CD4-positive, alpha-beta T cell (primary cell): ENCODE data around the gene CMKLR1. TPM values are rescaled to one million over a fixed set of nuclear protein-coding genes. Genes with fewer than 3 reads are reported as not detected.

Experiments used
- ATAC-seq: fragments of 200-7000 bp; cut with Tn5 transposase; one replicate; pipeline ENCODE4 v1.10.0; 2022; ENCODE audit warnings: mild to moderate bottlenecking; ENCODE audit not compliant: poor library complexity
- CTCF ChIA-PET: fragments of 350-600 bp; sonication (Branson Sonifier 250); formaldehyde crosslinking; loops from one replicate; lab custom pipeline; 2021; ENCODE audit warnings: antibody characterized with exemption, inconsistent platforms; lab: Charles Lee
- POLR2A ChIA-PET: fragments of 350-600 bp; sonication (Branson Sonifier 250); formaldehyde crosslinking; loops from one replicate; lab custom pipeline; 2021; ENCODE audit warnings: antibody characterized with exemption, inconsistent platforms; lab: Charles Lee
- DNase-seq, 14 experiments: peaks; one replicate each; pipeline ENCODE4 v3.0.0-alpha.2; 2013 to 2020; ENCODE audit warnings: mixed read lengths in 2 of 14
- H3K27ac ChIP-seq, 2 donors: one replicate each; pipeline versions ENCODE4 v1.5.1 to v1.7.0; 2013; ENCODE audit warnings: low read length in 2 of 2, low read depth in 1 of 2, mild to moderate bottlenecking in 1 of 2
- H3K27me3 ChIP-seq, 2 experiments: 1 replicate in 1 of 2; 2 replicates in 1 of 2; pipeline versions ENCODE4 v1.6.1 to v1.7.0; 2013; ENCODE audit warnings: low read length in 2 of 2, control low read depth in 1 of 2, mild to moderate bottlenecking in 1 of 2, moderate library complexity in 1 of 2; ENCODE audit not compliant: insufficient read depth in 2 of 2, control insufficient read depth in 1 of 2
- H3K36me3 ChIP-seq: one replicate; pipeline ENCODE4 v1.6.1; 2013; ENCODE audit warnings: low read length, control low read depth; ENCODE audit not compliant: insufficient read depth
- H3K4me1 ChIP-seq: one replicate; pipeline ENCODE4 v1.6.1; 2013; ENCODE audit warnings: low read length, control low read depth; ENCODE audit not compliant: insufficient read depth
- H3K4me3 ChIP-seq: one replicate; pipeline ENCODE4 v1.5.1; 2013; ENCODE audit warnings: mild to moderate bottlenecking, low read length, moderate library complexity
- H3K9me3 ChIP-seq, 2 experiments: 1 replicate in 1 of 2; 2 replicates in 1 of 2; pipeline versions ENCODE4 v1.6.1 to v1.7.0; 2013; ENCODE audit warnings: low read length in 2 of 2, mild to moderate bottlenecking in 2 of 2, control low read depth in 1 of 2, moderate library complexity in 1 of 2; ENCODE audit not compliant: control insufficient read depth in 1 of 2, insufficient read depth in 1 of 2
- H3K27ac Mint-ChIP-seq: one replicate; pipeline ENCODE4 v1.8.0; 2020; ENCODE audit warnings: mixed read lengths
- H3K27me3 Mint-ChIP-seq: one replicate; pipeline ENCODE4 v1.8.0; 2021; ENCODE audit warnings: mixed read lengths
- H3K36me3 Mint-ChIP-seq: one replicate; pipeline ENCODE4 v1.8.0; 2021; ENCODE audit warnings: low read depth, mixed read lengths
- H3K4me1 Mint-ChIP-seq: one replicate; pipeline ENCODE4 v1.8.0; 2021; ENCODE audit warnings: low read depth, mixed read lengths
- H3K4me3 Mint-ChIP-seq: one replicate; pipeline ENCODE4 v1.8.0; 2020; ENCODE audit warnings: mild to moderate bottlenecking, mixed read lengths
- H3K9me3 Mint-ChIP-seq: one replicate; pipeline ENCODE4 v1.8.0; 2020; ENCODE audit warnings: mixed read lengths
- CTCF ChIP-seq: fragments of 200-600 bp; IDR thresholded peaks from one replicate; pipeline ENCODE4 v1.8.0; 2022; ENCODE audit warnings: antibody characterized with exemption, mild to moderate bottlenecking
- intact Hi-C, 2 experiments: fragments of 100-400 bp; cut with DNase I in 1 of 2; cut with micrococcal nuclease in 1 of 2; formaldehyde crosslinking; loops; one replicate each; pipeline versions ENCODE4 v1.15.1 to v1.9.0; 2023 to 2025; cut with DNase I, micrococcal nuclease
- total RNA-seq, 174 experiments: library from RNA in 2 of 174; stranded (reverse) in 2 of 174; gene quantifications; one replicate each; pipeline ENCODE4 v1.2.3 and lab custom pipeline; 2021 to 2026

CMKLR1 gene
- total RNA-seq, 2 experiments from 2014 or later, result not detected

GRCh38 chr12:108253540-108253939 lies 85.6 kb downstream of the CMKLR1 start:
- POLR2A ChIA-PET, result no interaction called here
- Mint-ChIP-seq H3K27me3 (peaks cover 48% of the 10 kb centered on the region), H3K36me3 (no peaks in the 10 kb centered on the region), H3K4me1 (no peaks in the 10 kb centered on the region), H3K27ac (no peak overlapping the region), H3K9me3 (no peaks in the 10 kb centered on the region), H3K4me3 (no peak overlapping the region)
- Histone ChIP-seq H3K9me3 (no peaks in the 10 kb centered on the region), H3K4me3 (no peak overlapping the region), H3K27me3 (peaks cover 5 to 6% of the 10 kb centered on the region in 2 experiments), H3K4me1 (no peaks in the 10 kb centered on the region), H3K27ac (no peak overlapping the region), H3K36me3 (no peaks in the 10 kb centered on the region)
- CTCF ChIA-PET, result no interaction called here
- intact Hi-C loops, result no loop called here
- ATAC-seq (no peak), DNase-seq (peak in 1 of 14 experiments; percentile 9)
- no peak for TF ChIP-seq CTCF

GRCh38 chr12:108252523-108252922 lies 86.6 kb downstream of the CMKLR1 start:
- intact Hi-C loops, result no loop called here
- CTCF ChIA-PET, result no interaction called here
- POLR2A ChIA-PET, result no interaction called here

GRCh38 chr12:108248011-108248410 lies 91.1 kb downstream of the CMKLR1 start:
- no peak for ATAC-seq
- Histone ChIP-seq H3K27me3 (peaks cover under 1 to 10% of the 10 kb centered on the region in 2 experiments), H3K4me3 (no peak overlapping the region), H3K27ac (no peak overlapping the region), H3K9me3 (no peaks in the 10 kb centered on the region), H3K36me3 (no peaks in the 10 kb centered on the region), H3K4me1 (no peaks in the 10 kb centered on the region)
- CTCF ChIA-PET, result no interaction called here
- Mint-ChIP-seq H3K36me3 (no peaks in the 10 kb centered on the region), H3K4me1 (no peaks in the 10 kb centered on the region), H3K9me3 (no peaks in the 10 kb centered on the region), H3K27me3 (peaks cover 45% of the 10 kb centered on the region), H3K4me3 (no peak overlapping the region), H3K27ac (no peak overlapping the region)
- TF ChIP-seq CTCF, result no peak
- POLR2A ChIA-PET, result no interaction called here
- intact Hi-C loops, result no loop called here
- DNase-seq, result no peak

More at GRCh38 chr12:108252523-108252922, 86.6 kb downstream of the CMKLR1 start:
- Mint-ChIP-seq H3K36me3 (no peaks in the 10 kb centered on the region), H3K4me1 (no peaks in the 10 kb centered on the region), H3K9me3 (no peaks in the 10 kb centered on the region), H3K27me3 (peaks cover 50% of the 10 kb centered on the region), H3K27ac (no peak overlapping the region), H3K4me3 (no peak overlapping the region)
- ATAC-seq, result no peak
- Histone ChIP-seq H3K4me3 (no peak overlapping the region), H3K36me3 (no peaks in the 10 kb centered on the region), H3K27me3 (peaks cover 6 to 10% of the 10 kb centered on the region in 2 experiments), H3K27ac (no peak overlapping the region), H3K4me1 (no peaks in the 10 kb centered on the region), H3K9me3 (no peaks in the 10 kb centered on the region)
- TF ChIP-seq CTCF, result no peak
- no peak for DNase-seq
